ENCODE results near the gene SMYD4. TPM values are rescaled to one million over a fixed set of nuclear protein-coding genes. Genes with fewer than 3 reads are reported as not detected.
A peak's percentile ranks its signal among the peaks of the same experiment; 100 is the strongest.
"Not testable (repeated sequence)": the region's sequence is repeated elsewhere in the genome, so short reads cannot be mapped to it uniquely, and the experiment has no call there.

The SMYD4 gene
- total and polyA plus RNA-seq, 4 donors = 11.8 to 20.1 (median 12.8) TPM

GRCh38 chr17:1807890-1808289 is 21.8 kb downstream of the SMYD4 start:
- H3K9me3 ChIP-seq (ENCODE audit: control insufficient read depth, insufficient read depth, low read length) = no peaks in the 10 kb centered on the region
- H3K4me3 ChIP-seq (ENCODE audit: low read depth, low read length) = no peak overlapping the region
- 96% methylated on average over 3 of the region's 6 CpGs for WGBS (ENCODE audit: insufficient coverage)
- H3K4me1 ChIP-seq (ENCODE audit: control insufficient read depth, insufficient read depth, low read length) = peaks cover 2% of the 10 kb centered on the region
- no peak overlapping the region for H3K27ac ChIP-seq (ENCODE audit: low read depth, low read length)
- peaks cover 22% of the 10 kb centered on the region for H3K36me3 ChIP-seq (ENCODE audit: control insufficient read depth, insufficient read depth, low read length)
- DNase-seq (ENCODE audit: low read depth in 4 of 6, low spot score in 6 of 6) = peak in 1 of 6 donors; percentile 79
- H3K27me3 ChIP-seq (ENCODE audit: control insufficient read depth, insufficient read depth, low read length) = no peaks in the 10 kb centered on the region

DNA sequence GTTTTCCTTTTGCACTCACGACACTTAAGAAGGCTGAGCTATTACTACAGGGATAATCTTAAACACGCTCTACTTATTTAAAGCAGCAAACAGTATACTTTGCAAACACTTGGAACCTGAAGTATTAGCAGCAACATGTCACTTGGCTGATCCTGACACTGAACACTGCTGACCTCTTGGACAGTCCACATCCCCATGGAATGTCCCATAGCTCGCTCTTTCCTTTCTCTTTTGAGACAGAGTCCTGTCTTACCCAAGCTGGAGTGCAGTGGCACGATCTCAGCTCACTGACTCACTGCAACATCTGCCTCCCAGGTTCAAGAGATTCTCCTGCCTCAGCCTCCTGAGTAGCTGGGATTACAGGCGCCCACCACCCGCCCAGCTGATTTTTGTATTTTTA is 26.4 kb downstream of the SMYD4 start:
- 98% methylated on average over 5 of the region's 6 CpGs for WGBS (ENCODE audit: insufficient coverage)
- no peaks in the 10 kb centered on the region for H3K9me3 ChIP-seq (ENCODE audit: control insufficient read depth, insufficient read depth, low read length)
- no peak overlapping the region for H3K4me3 ChIP-seq (ENCODE audit: low read depth, low read length)
- no peak for DNase-seq (ENCODE audit: low read depth in 4 of 6, low spot score in 6 of 6)
- H3K27me3 ChIP-seq (ENCODE audit: control insufficient read depth, insufficient read depth, low read length) = no peaks in the 10 kb centered on the region
- H3K36me3 ChIP-seq (ENCODE audit: control insufficient read depth, insufficient read depth, low read length) = peaks cover 23% of the 10 kb centered on the region
- peaks cover 2% of the 10 kb centered on the region for H3K4me1 ChIP-seq (ENCODE audit: control insufficient read depth, insufficient read depth, low read length)
- no peak overlapping the region for H3K27ac ChIP-seq (ENCODE audit: low read depth, low read length)

DNA sequence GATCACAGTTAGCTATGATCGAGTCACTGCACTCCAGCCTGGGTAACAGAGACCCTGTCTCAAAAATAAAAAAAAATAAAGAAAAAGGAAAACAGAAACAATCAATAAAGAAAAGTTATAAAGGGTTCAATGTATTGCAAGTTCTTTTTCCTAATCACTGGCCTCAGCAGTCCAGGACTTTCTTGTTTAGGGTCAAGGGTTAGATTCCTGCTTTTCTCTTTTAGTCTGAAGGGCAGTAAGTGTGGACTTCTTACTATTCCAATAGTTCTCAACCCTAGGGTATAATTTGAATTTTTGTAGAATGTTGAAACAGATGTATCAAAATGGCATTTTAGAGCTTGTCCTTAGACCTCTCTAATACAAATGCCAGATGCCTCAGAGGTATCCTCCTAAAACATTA is 27.3 kb downstream of the SMYD4 start:
- Histone ChIP-seq H3K27ac (ENCODE audit: low read depth, low read length) (no peak overlapping the region), H3K4me1 (ENCODE audit: control insufficient read depth, insufficient read depth, low read length) (peaks cover 2% of the 10 kb centered on the region), H3K9me3 (ENCODE audit: control insufficient read depth, insufficient read depth, low read length) (no peaks in the 10 kb centered on the region), H3K36me3 (ENCODE audit: control insufficient read depth, insufficient read depth, low read length) (peaks cover 31% of the 10 kb centered on the region), H3K4me3 (ENCODE audit: low read depth, low read length) (no peak overlapping the region), H3K27me3 (ENCODE audit: control insufficient read depth, insufficient read depth, low read length) (no peaks in the 10 kb centered on the region)
- DNase-seq (ENCODE audit: low read depth in 4 of 6, low spot score in 6 of 6) = no peak
- WGBS (ENCODE audit: insufficient coverage) = no CpG with 5 or more reads among the region's 1 CpG

DNA sequence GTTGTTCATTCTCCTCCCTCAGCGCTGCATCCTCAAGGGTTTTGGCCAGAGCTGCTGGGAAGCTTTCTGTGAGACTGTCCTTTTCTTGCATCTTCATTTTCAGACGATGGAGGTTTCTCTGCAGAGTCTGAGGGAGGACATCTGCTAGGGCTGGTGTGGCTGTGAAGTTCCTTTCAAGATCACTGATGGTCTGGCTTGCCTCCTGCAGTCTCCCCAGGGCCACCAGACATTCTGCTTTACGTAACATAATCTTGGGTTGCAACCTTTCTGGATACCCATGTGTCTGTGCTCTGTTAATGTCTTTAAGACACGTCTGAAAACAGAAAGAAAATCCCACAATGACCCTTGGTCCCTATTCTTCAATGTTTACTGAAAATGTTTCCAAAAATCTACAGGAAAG is 29.0 kb downstream of the SMYD4 start:
- H3K9me3 ChIP-seq (ENCODE audit: control insufficient read depth, insufficient read depth, low read length) = no peaks in the 10 kb centered on the region
- 88% methylated on average over 3 of the region's 4 CpGs for WGBS (ENCODE audit: insufficient coverage)
- peaks cover 32% of the 10 kb centered on the region for H3K36me3 ChIP-seq (ENCODE audit: control insufficient read depth, insufficient read depth, low read length)

GRCh38 chr17:1800240-1800639 is 29.5 kb downstream of the SMYD4 start:
- no peak overlapping the region for H3K27ac ChIP-seq (ENCODE audit: low read depth, low read length)
- DNase-seq (ENCODE audit: low read depth in 4 of 6, low spot score in 6 of 6) = no peak
- 94% methylated on average over 4 of the region's 7 CpGs for WGBS (ENCODE audit: insufficient coverage)
- peaks cover 32% of the 10 kb centered on the region for H3K36me3 ChIP-seq (ENCODE audit: control insufficient read depth, insufficient read depth, low read length)
- H3K27me3 ChIP-seq (ENCODE audit: control insufficient read depth, insufficient read depth, low read length) = no peaks in the 10 kb centered on the region
- no peaks in the 10 kb centered on the region for H3K9me3 ChIP-seq (ENCODE audit: control insufficient read depth, insufficient read depth, low read length)
- H3K4me3 ChIP-seq (ENCODE audit: low read depth, low read length) = no peak overlapping the region
- peaks cover 2% of the 10 kb centered on the region for H3K4me1 ChIP-seq (ENCODE audit: control insufficient read depth, insufficient read depth, low read length)

More for the DNA sequence above, 29.0 kb downstream of the SMYD4 start:
- Histone ChIP-seq H3K4me1 (ENCODE audit: control insufficient read depth, insufficient read depth, low read length) (peaks cover 2% of the 10 kb centered on the region), H3K27me3 (ENCODE audit: control insufficient read depth, insufficient read depth, low read length) (no peaks in the 10 kb centered on the region), H3K4me3 (ENCODE audit: low read depth, low read length) (no peak overlapping the region), H3K27ac (ENCODE audit: low read depth, low read length) (no peak overlapping the region)
- no peak for DNase-seq (ENCODE audit: low read depth in 4 of 6, low spot score in 6 of 6)

GRCh38 chr17:1797846-1798245 is 31.9 kb downstream of the SMYD4 start:
- not testable (repeated sequence) for H3K27ac ChIP-seq (ENCODE audit: low read depth, low read length); H3K4me1 ChIP-seq (ENCODE audit: control insufficient read depth, insufficient read depth, low read length); DNase-seq (ENCODE audit: low read depth in 4 of 6, low spot score in 6 of 6); H3K4me3 ChIP-seq (ENCODE audit: low read depth, low read length); H3K9me3 ChIP-seq (ENCODE audit: control insufficient read depth, insufficient read depth, low read length); H3K27me3 ChIP-seq (ENCODE audit: control insufficient read depth, insufficient read depth, low read length)
- 90% methylated on average over 6 of the region's 8 CpGs for WGBS (ENCODE audit: insufficient coverage)
- peaks cover 28% of the 10 kb centered on the region for H3K36me3 ChIP-seq (ENCODE audit: control insufficient read depth, insufficient read depth, low read length)

GRCh38 chr17:1797323-1797722 is 32.4 kb downstream of the SMYD4 start:
- 47% methylated on average over 2 of the region's 3 CpGs for WGBS (ENCODE audit: insufficient coverage)
- no peak overlapping the region for H3K27ac ChIP-seq (ENCODE audit: low read depth, low read length)

GRCh38 chr17:1796800-1797199 is 32.9 kb downstream of the SMYD4 start:
- Histone ChIP-seq H3K9me3 (ENCODE audit: control insufficient read depth, insufficient read depth, low read length) (no peaks in the 10 kb centered on the region), H3K4me1 (ENCODE audit: control insufficient read depth, insufficient read depth, low read length) (peaks cover 2% of the 10 kb centered on the region), H3K36me3 (ENCODE audit: control insufficient read depth, insufficient read depth, low read length) (peaks cover 31% of the 10 kb centered on the region), H3K27me3 (ENCODE audit: control insufficient read depth, insufficient read depth, low read length) (no peaks in the 10 kb centered on the region), H3K27ac (ENCODE audit: low read depth, low read length) (no peak overlapping the region), H3K4me3 (ENCODE audit: low read depth, low read length) (no peak overlapping the region)
- peak in 1 of 6 donors; percentile 8 for DNase-seq (ENCODE audit: low read depth in 4 of 6, low spot score in 6 of 6)
- no CpG with 5 or more reads among the region's 1 CpG for WGBS (ENCODE audit: insufficient coverage)

More at GRCh38 chr17:1797323-1797722, 32.4 kb downstream of the SMYD4 start:
- no peaks in the 10 kb centered on the region for H3K27me3 ChIP-seq (ENCODE audit: control insufficient read depth, insufficient read depth, low read length)
- peak in 1 of 6 donors; percentile 72 for DNase-seq (ENCODE audit: low read depth in 4 of 6, low spot score in 6 of 6)
- H3K36me3 ChIP-seq (ENCODE audit: control insufficient read depth, insufficient read depth, low read length) = peaks cover 32% of the 10 kb centered on the region
- peaks cover 2% of the 10 kb centered on the region for H3K4me1 ChIP-seq (ENCODE audit: control insufficient read depth, insufficient read depth, low read length)
- no peaks in the 10 kb centered on the region for H3K9me3 ChIP-seq (ENCODE audit: control insufficient read depth, insufficient read depth, low read length)
- no peak overlapping the region for H3K4me3 ChIP-seq (ENCODE audit: low read depth, low read length)

GRCh38 chr17:1793447-1793806 is 36.3 kb downstream of the SMYD4 start:
- H3K36me3 ChIP-seq (ENCODE audit: control insufficient read depth, insufficient read depth, low read length) = peaks cover 20% of the 10 kb centered on the region
- no peak for DNase-seq (ENCODE audit: low read depth in 4 of 6, low spot score in 6 of 6)
- no peak overlapping the region for H3K27ac ChIP-seq (ENCODE audit: low read depth, low read length)

DNA sequence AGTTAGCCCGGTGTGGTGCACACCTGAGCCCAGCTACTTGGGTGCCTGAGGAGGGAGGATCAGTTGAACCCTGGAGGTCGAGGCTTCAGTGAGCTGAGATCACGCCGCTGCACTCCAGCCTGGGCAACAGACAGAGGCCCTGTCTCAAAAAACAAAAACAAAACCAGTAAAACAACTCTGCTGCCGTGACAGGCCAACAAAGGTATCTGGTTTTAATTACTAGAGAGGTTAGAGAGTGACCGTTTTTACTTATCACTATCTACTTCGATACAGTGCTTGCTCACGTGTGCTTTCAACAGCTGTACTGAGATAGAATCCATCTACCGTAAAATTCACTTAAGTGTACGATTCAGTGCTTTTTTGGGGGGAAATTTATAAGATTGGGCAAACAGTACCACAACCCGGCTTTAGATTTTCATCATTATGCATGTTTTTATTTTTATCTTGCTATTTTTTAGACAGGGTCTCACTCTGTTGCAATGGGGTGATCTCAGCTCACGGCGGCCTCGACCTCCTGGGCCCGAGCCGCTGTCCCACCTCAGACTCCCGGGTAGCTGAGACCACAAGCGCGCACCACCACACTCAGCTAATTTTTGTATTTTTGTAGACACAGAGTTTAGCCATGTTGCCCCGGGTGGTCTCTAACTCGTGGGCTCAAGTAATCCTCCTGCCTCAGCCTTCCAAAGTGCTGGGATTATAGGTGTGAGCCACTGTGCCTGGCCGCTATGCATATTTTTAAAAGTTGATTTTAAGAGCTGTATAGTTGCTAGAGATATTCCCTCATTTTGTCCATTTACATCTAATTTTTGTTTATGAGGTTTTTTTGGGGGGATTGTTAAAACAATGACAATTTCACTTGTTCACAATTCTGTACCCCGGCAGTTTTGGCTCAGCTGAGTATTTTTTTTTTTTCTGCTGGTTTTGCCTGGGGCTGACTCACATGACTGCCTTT is 36.9 kb downstream of the SMYD4 start:
- Histone ChIP-seq H3K9me3 (ENCODE audit: control insufficient read depth, insufficient read depth, low read length) (no peaks in the 10 kb centered on the region), H3K27me3 (ENCODE audit: control insufficient read depth, insufficient read depth, low read length) (no peaks in the 10 kb centered on the region), H3K4me3 (ENCODE audit: low read depth, low read length) (no peak overlapping the region), H3K4me1 (ENCODE audit: control insufficient read depth, insufficient read depth, low read length) (peaks cover 5% of the 10 kb centered on the region), H3K27ac (ENCODE audit: low read depth, low read length) (no peak overlapping the region), H3K36me3 (ENCODE audit: control insufficient read depth, insufficient read depth, low read length) (peaks cover 13% of the 10 kb centered on the region)
- WGBS (ENCODE audit: insufficient coverage) = 93% methylated on average over 7 of the region's 23 CpGs
- DNase-seq (ENCODE audit: low read depth in 4 of 6, low spot score in 6 of 6) = no peak

More at GRCh38 chr17:1793447-1793806, 36.3 kb downstream of the SMYD4 start:
- no peak overlapping the region for H3K4me3 ChIP-seq (ENCODE audit: low read depth, low read length)
- no peaks in the 10 kb centered on the region for H3K27me3 ChIP-seq (ENCODE audit: control insufficient read depth, insufficient read depth, low read length)
- H3K4me1 ChIP-seq (ENCODE audit: control insufficient read depth, insufficient read depth, low read length) = peaks cover 2% of the 10 kb centered on the region
- WGBS (ENCODE audit: insufficient coverage) = 80% methylated on average over 1 of the region's 1 CpG
- no peaks in the 10 kb centered on the region for H3K9me3 ChIP-seq (ENCODE audit: control insufficient read depth, insufficient read depth, low read length)

All from spinal cord (tissue), 10 donors.